NB4 (cell line): ENCODE measurements around the gene ASXL2.

Source experiments
- CTCF ChIP-seq: IDR thresholded peaks from one replicate; pipeline ENCODE4 v1.5.1; 2012; ENCODE audit warnings: low read depth, low read length
- TF ChIP-seq, protein P1 (sequence below): IDR thresholded peaks from 2 replicates; pipeline ENCODE4 v1.6.1; 2011; ENCODE audit warnings: low read depth, low read length

GRCh38 chr2:25894135-25894830, 16.0 kb upstream of the ASXL2 start:
- TF ChIP-seq CTCF, result no peak
- TF ChIP-seq, protein P1, sequence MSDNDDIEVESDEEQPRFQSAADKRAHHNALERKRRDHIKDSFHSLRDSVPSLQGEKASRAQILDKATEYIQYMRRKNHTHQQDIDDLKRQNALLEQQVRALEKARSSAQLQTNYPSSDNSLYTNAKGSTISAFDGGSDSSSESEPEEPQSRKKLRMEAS, result no peak
